Upper lobe of left lung (tissue), 6 donors: Measurements from ENCODE around the gene GMDS. TPM values are rescaled to one million over a fixed set of nuclear protein-coding genes. Genes with fewer than 3 reads are reported as not detected.

ENCODE experiments used
- ATAC-seq, 2 donors: fragments of 200-7000 bp; cut with Tn5 transposase; one replicate each; pipeline ENCODE4 v1.9.1; 2022; ENCODE audit warnings: mild to moderate bottlenecking in 2 of 2, moderate library complexity in 2 of 2; ENCODE audit not compliant: low FRiP score in 2 of 2
- DNase-seq, 2 donors: peaks; one replicate each; pipeline ENCODE4 v3.0.0-alpha.2; 2019 to 2020
- H3K27ac ChIP-seq, 4 donors: fragments of 200-600 bp; sonication (generic); one replicate each; pipeline ENCODE4 v1.5.1; 2016 to 2019
- H3K27me3 ChIP-seq, 4 donors: fragments of 200-600 bp; sonication (generic); one replicate each; pipeline ENCODE4 v1.5.1; 2017 to 2019
- H3K36me3 ChIP-seq, 4 donors: fragments of 200-600 bp; sonication (generic); one replicate each; pipeline ENCODE4 v1.5.1; 2016 to 2019
- H3K4me1 ChIP-seq, 4 donors: fragments of 200-600 bp; sonication (generic); one replicate each; pipeline ENCODE4 v1.5.1; 2018 to 2019
- H3K4me3 ChIP-seq, 4 donors: fragments of 200-600 bp; sonication (generic); one replicate each; pipeline ENCODE4 v1.5.1; 2017 to 2019; ENCODE audit warnings: mild to moderate bottlenecking in 2 of 4, moderate library complexity in 1 of 4
- H3K9me3 ChIP-seq, 4 donors: fragments of 200-600 bp; sonication (generic); one replicate each; pipeline ENCODE4 v1.5.1; 2018 to 2019
- EP300 ChIP-seq, 4 donors: sonication (generic); formaldehyde crosslinking; IDR thresholded peaks; one replicate each; pipeline ENCODE4 v1.5.1; 2017; ENCODE audit warnings: antibody characterized with exemption in 4 of 4, control low read depth in 2 of 4
- POLR2A ChIP-seq, 4 donors: fragments of 450-650 bp; IDR thresholded peaks; one replicate each; pipeline ENCODE4 v1.5.1; 2016 to 2017; ENCODE audit warnings: antibody characterized with exemption in 4 of 4, mild to moderate bottlenecking in 2 of 4
- POLR2AphosphoS5 ChIP-seq, 2 donors: sonication (generic); formaldehyde crosslinking; IDR thresholded peaks; one replicate each; pipeline ENCODE4 v1.5.1; 2017; ENCODE audit warnings: antibody characterized with exemption in 2 of 2
- WGBS, 2 donors: methylation state at CpG; one replicate each; pipeline ENCODE4 v1.1.5; 2017 to 2018; 5-methylcytosine and 5-hydroxymethylcytosine counted together
- total RNA-seq, 6 donors: library from RNA; depleted of rRNA in 4 of 6; stranded (reverse); fragments of >200 nt in 4 of 6; gene quantifications; one replicate each; pipeline versions ENCODE4 v1.1.0 to v1.2.1, GENCODE V29; 2016 to 2021
- TF ChIP-seq, protein P1 (sequence below), 6 experiments: fragments of 450-650 bp in 4 of 6; fragments of 200-600 bp in 2 of 6; sonication (generic) in 2 of 6; IDR thresholded peaks; one replicate each; pipeline ENCODE4 v1.5.1; 2016 to 2019; ENCODE audit warnings: antibody characterized with exemption in 6 of 6
- donor health status: DM: no; HTN: no; CAD: no; lungs with moderate emphysema.
- donor health status: DM: no; HTN: yes; CAD: no; lungs with severe emphysema.

Gene GMDS
- total RNA-seq, 6 donors from 2014 or later: 7.6 to 17.8 (median 14.1) TPM

DNA sequence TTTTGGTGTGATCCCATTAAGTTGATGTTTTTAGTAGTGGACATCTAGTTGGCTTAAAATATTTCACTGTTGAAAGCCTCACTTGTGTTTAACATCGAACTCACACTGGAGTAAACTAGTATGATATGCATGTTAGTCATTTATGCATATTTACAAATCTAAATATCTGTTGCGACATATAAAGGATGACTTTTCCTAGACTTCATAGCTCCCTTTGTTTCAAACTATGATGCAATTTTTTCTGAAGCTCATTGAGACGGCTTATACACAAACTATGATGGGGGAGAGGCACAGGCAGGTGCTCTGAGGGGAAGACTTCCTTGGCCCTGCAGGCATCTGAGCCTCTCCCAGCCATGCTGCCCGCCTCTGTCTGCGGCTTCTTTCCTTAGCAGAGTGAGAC, 647.5 kb downstream of the GMDS start:
- H3K4me1 ChIP-seq: peaks cover 6 to 16% (median 10%) of the 10 kb centered on the region in 4 donors
- TF ChIP-seq POLR2A (IDR thresholded peaks at IDR 0.05) (no peak), EP300 (IDR thresholded peaks at IDR 0.05) (no peak), POLR2AphosphoS5 (IDR thresholded peaks at IDR 0.05) (no peak)
- TF ChIP-seq, protein P1, sequence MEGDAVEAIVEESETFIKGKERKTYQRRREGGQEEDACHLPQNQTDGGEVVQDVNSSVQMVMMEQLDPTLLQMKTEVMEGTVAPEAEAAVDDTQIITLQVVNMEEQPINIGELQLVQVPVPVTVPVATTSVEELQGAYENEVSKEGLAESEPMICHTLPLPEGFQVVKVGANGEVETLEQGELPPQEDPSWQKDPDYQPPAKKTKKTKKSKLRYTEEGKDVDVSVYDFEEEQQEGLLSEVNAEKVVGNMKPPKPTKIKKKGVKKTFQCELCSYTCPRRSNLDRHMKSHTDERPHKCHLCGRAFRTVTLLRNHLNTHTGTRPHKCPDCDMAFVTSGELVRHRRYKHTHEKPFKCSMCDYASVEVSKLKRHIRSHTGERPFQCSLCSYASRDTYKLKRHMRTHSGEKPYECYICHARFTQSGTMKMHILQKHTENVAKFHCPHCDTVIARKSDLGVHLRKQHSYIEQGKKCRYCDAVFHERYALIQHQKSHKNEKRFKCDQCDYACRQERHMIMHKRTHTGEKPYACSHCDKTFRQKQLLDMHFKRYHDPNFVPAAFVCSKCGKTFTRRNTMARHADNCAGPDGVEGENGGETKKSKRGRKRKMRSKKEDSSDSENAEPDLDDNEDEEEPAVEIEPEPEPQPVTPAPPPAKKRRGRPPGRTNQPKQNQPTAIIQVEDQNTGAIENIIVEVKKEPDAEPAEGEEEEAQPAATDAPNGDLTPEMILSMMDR (IDR thresholded peaks at IDR 0.05): no peak
- 75 to 81% methylated on average over 5 of the region's 5 CpGs for WGBS, 2 donors
- H3K27me3 ChIP-seq: peaks cover 0 to 22% (median 9%) of the 10 kb centered on the region in 4 donors
- H3K9me3 ChIP-seq: no peaks in the 10 kb centered on the region
- no peak overlapping the region for H3K4me3 ChIP-seq
- no peaks in the 10 kb centered on the region for H3K36me3 ChIP-seq
- ATAC-seq: no peak
- no peak overlapping the region for H3K27ac ChIP-seq
- no peak for DNase-seq

DNA sequence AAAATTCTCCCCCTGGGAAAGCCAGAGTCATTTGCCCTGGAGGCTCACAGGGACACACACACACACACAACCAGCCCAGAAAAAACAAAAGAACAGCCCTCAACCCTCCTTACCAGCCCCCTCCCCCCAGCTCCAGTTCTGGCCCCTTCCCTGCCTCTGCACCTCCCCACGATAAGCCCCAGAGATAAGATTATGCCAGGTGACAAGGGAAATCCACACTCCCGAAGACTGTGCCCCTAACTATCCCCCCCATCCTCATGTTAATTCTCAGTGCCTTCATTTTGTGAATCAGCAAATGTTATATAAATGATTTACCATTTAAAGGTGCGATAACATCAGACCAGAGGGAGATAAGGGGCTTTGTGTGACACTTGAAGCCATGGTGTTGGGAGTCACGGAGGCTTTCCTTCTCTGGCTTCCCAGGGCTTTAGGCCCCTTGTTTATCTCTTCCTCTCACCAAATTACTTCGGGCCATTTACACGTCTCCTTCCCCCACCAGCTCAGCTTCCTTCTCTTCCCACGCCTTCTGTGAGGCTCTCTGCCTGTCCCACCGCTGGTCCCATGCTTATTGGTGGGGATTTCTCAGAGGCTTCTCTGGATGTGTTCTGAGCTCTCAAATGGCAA, 648.2 kb downstream of the GMDS start:
- Histone ChIP-seq H3K36me3 (no peaks in the 10 kb centered on the region), H3K4me3 (no peak overlapping the region), H3K27me3 (peaks cover 0 to 19% (median 8%) of the 10 kb centered on the region in 4 donors), H3K9me3 (no peaks in the 10 kb centered on the region), H3K27ac (no peak overlapping the region), H3K4me1 (peaks cover 6 to 16% (median 10%) of the 10 kb centered on the region in 4 donors)
- DNase-seq (no peak), ATAC-seq (no peak)
- TF ChIP-seq EP300 (IDR thresholded peaks at IDR 0.05) (no peak), POLR2AphosphoS5 (IDR thresholded peaks at IDR 0.05) (no peak), POLR2A (IDR thresholded peaks at IDR 0.05) (no peak)
- TF ChIP-seq, protein P1 (IDR thresholded peaks at IDR 0.05): no peak
- 63% methylated on average over 8 of the region's 8 CpGs for WGBS, 2 donors

DNA sequence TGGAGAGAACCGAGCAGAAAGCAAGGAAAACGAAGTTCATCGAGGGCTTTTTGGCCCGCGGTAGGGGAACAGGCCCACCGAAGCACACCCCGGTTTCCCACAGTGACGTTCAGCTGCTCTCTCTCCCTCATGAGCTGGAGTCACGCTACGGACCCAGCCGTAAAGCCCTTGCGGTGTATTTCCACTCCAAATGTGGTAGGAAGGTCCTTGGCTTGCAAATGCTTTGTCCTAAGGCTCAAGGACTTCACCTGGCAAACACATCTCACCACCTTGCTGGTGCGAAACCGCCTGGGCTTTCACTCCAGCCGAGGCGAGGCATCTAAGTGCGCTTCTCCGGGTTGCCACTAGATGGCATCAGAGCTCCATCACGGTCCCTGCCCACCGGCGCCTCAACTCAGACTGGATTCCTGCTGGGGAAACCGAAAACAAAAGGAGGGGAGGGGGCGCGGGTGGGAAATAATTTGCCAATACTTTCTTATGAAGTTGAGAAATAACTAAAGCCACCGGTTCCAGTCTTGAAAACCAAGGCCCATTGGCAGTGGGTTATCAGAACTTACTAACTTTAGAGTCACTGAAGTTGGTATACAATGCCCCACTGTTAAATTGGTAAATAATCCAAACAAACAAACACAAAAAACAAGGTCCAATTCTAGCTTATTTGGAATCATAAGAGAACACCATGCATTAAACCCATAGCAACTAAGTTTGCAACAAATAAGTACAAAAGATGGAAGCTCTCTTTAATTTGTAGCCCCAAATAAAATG, 649.1 kb downstream of the GMDS start:
- TF ChIP-seq EP300 (IDR thresholded peaks at IDR 0.05): no peak
- TF ChIP-seq, protein P1 (IDR thresholded peaks at IDR 0.05): peak; percentile 87 to 95 (median 92)
- peaks cover 6 to 11% (median 8%) of the 10 kb centered on the region in 4 donors for H3K4me1 ChIP-seq
- H3K27ac ChIP-seq: no peak overlapping the region
- H3K27me3 ChIP-seq: peaks cover 0 to 11% (median 4%) of the 10 kb centered on the region in 4 donors
- H3K4me3 ChIP-seq: no peak overlapping the region
- 17% methylated on average over 23 to 25 of the region's 25 CpGs for WGBS, 2 donors
- H3K9me3 ChIP-seq: no peaks in the 10 kb centered on the region
- no peaks in the 10 kb centered on the region for H3K36me3 ChIP-seq
- DNase-seq: peak in 1 of 2 donors; percentile 80
- ATAC-seq: peak; percentile 76 to 91

DNA sequence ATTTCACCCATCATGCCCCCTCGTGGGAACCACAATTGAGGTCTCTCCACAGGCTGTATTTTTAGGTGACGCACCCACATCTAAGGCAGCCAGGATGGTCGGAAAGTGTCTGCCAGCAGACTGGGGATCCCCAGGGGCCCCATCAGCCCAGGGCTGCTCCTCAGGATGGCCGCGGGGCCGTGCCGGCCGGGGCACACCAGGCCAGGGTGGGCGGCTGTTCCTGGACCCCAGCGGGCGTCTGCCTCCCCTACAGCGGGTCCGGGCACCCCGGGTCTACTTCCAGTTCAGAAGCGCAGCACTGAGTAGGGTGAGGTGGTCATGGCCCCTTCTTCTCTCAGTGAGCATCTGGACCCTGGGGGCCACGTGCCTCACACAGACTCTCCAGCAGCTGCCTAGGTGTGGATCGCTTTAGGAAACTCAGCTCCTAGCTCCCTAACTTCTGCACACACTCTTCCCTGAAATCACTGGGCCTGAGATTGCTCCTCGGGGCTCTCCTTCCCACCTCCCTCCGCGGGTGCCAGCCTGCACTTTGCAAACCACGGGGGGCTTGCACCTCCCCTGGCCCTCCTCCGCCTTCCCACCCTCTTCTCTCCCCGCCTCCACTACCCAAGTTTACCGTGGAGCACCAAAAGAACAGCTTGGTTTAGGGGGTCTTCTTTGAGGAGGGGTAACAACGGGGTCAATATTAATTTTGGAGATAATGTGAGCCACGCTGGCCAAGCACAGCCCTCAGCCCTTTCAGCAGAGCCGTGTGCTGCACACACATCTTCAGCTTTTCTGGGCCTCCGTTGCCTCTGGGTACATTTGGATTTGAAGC, 649.9 kb downstream of the GMDS start:
- H3K4me1 ChIP-seq: peaks cover 6 to 9% (median 7%) of the 10 kb centered on the region in 4 donors
- WGBS, 2 donors: 57 to 71% methylated on average over 15 to 28 of the region's 28 CpGs
- no peaks in the 10 kb centered on the region for H3K36me3 ChIP-seq
- peaks cover 0 to 6% (median 2%) of the 10 kb centered on the region in 4 donors for H3K27me3 ChIP-seq
- TF ChIP-seq POLR2A (IDR thresholded peaks at IDR 0.05): no peak
- no peak for TF ChIP-seq EP300 (IDR thresholded peaks at IDR 0.05)
- TF ChIP-seq POLR2AphosphoS5 (IDR thresholded peaks at IDR 0.05): no peak
- TF ChIP-seq, protein P1 (IDR thresholded peaks at IDR 0.05): no peak
- no peaks in the 10 kb centered on the region for H3K9me3 ChIP-seq
- ATAC-seq (no peak), DNase-seq (no peak)
- H3K27ac ChIP-seq: no peak overlapping the region
- no peak overlapping the region for H3K4me3 ChIP-seq
